Prostate gland (tissue), 2 donors: ENCODE measurements around the gene PAX8.

ENCODE experiments used
- POLR2A ChIP-seq: fragments of 450-650 bp; IDR thresholded peaks from one replicate; pipeline ENCODE4 v1.6.1; 2016; ENCODE audit warnings: antibody characterized with exemption, mild to moderate bottlenecking
- TF ChIP-seq, protein P1 (sequence below), 4 experiments: fragments of 200-600 bp in 2 of 4; fragments of 450-650 bp in 2 of 4; sonication (generic) in 2 of 4; IDR thresholded peaks; 1 replicate in 3 of 4; 2 replicates in 1 of 4; pipeline ENCODE4 v1.5.1; 2016 to 2019; ENCODE audit warnings: antibody characterized with exemption in 4 of 4, mild to moderate bottlenecking in 2 of 4, moderate library complexity in 2 of 4

DNA sequence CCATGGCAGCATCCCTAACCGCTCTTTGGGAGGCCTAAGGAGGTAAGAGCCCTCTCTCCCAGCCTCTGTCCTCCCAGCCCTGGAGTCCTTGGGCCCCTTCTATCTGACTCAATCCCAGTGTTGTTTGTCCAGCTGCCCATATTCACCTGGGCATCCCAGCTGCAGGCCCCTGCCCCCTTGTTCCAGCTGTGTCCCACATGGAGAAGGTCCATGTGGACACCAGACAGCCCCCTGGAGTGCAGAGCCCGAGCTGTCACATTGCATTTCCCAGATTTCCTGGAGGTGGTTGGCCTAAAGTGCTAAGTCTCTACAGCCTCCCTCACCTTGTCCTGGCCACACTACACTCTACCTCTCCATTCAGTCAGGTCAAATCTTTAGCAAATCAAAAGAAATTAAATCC is 62.4 kb downstream of the PAX8 start:
- TF ChIP-seq, protein P1, sequence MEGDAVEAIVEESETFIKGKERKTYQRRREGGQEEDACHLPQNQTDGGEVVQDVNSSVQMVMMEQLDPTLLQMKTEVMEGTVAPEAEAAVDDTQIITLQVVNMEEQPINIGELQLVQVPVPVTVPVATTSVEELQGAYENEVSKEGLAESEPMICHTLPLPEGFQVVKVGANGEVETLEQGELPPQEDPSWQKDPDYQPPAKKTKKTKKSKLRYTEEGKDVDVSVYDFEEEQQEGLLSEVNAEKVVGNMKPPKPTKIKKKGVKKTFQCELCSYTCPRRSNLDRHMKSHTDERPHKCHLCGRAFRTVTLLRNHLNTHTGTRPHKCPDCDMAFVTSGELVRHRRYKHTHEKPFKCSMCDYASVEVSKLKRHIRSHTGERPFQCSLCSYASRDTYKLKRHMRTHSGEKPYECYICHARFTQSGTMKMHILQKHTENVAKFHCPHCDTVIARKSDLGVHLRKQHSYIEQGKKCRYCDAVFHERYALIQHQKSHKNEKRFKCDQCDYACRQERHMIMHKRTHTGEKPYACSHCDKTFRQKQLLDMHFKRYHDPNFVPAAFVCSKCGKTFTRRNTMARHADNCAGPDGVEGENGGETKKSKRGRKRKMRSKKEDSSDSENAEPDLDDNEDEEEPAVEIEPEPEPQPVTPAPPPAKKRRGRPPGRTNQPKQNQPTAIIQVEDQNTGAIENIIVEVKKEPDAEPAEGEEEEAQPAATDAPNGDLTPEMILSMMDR (IDR thresholded peaks at IDR 0.05) = no peak
- TF ChIP-seq POLR2A = no peak
